Measurements from ENCODE around the gene NLGN1. TPM values are rescaled to one million over a fixed set of nuclear protein-coding genes. Genes with fewer than 3 reads are reported as not detected.

The NLGN1 gene
- total and polyA plus RNA-seq, 9 of the 15 experiments (the other 6 are each of a cell fraction or from before 2014, with no cell fraction given), result under 0.01 to 0.01 TPM; not detected in 7

- Histone ChIP-seq H2AFZ (ENCODE audit: low read depth, low read length) (no peak overlapping the region), H3K36me3 (ENCODE audit: control insufficient read depth, insufficient read depth, low read length) (no peaks in the 10 kb centered on the region), H3K4me2 (ENCODE audit: insufficient read depth, low read length) (no peak overlapping the region), H3K9me3 (replicated peaks; ENCODE audit: control insufficient read depth, insufficient read depth, low read depth, low read length) (no peaks in the 10 kb centered on the region; the same call in 1 of the 2 replicates), H3K27ac (ENCODE audit: extremely low read depth, low read depth, low read length) (no peak overlapping the region), H3K4me1 (replicated peaks in 1 of 2; ENCODE audit: control insufficient read depth in 2 of 2, insufficient read depth in 2 of 2, low read length in 2 of 2) (no peaks in the 10 kb centered on the region), H3K9me1 (ENCODE audit: control insufficient read depth, insufficient read depth, low read length) (no peaks in the 10 kb centered on the region), H3K9ac (ENCODE audit: insufficient read depth in 1 of 2, low read depth in 2 of 2, low read length in 2 of 2) (no peak overlapping the region), H3K79me2 (ENCODE audit: control insufficient read depth, insufficient read depth, low read length) (no peaks in the 10 kb centered on the region), H3K27me3 (ENCODE audit: control insufficient read depth in 2 of 2, insufficient read depth in 2 of 2, low read length in 2 of 2) (no peaks in the 10 kb centered on the region), H3K4me3 (no peak overlapping the region), H4K20me1 (replicated peaks; ENCODE audit: control insufficient read depth, insufficient read depth, low read length) (no peaks in the 10 kb centered on the region)
- no peak for ATAC-seq
- no peak for FAIRE-seq
- WGBS (ENCODE audit: insufficient coverage, low coverage, missing lambda C conversion rate), result 0% methylated on average over 1 of the region's 1 CpG
- no peak for TF ChIP-seq ZNF780A (CRISPR knock-in tag; IDR thresholded peaks at IDR 0.05)
- no peak for TF ChIP-seq GATA2 (CRISPR knock-in tag; IDR thresholded peaks at IDR 0.05)
- no peak for TF ChIP-seq DMBX1 (CRISPR knock-in tag; IDR thresholded peaks at IDR 0.05; ENCODE audit: borderline replicate concordance)
- TF ChIP-seq FUS (optimal IDR thresholded peaks at IDR 0.05; ENCODE audit: low read depth, low read length), result no peak
- no peak for TF ChIP-seq BMI1 (IDR thresholded peaks at IDR 0.05; ENCODE audit: low read length)
- TF ChIP-seq ATF4 (CRISPR knock-in tag; IDR thresholded peaks at IDR 0.05), result no peak
- TF ChIP-seq ZNF79 (CRISPR knock-in tag; IDR thresholded peaks at IDR 0.05; ENCODE audit: low read depth), result no peak
- no peak for TF ChIP-seq NR0B1 (IDR thresholded peaks at IDR 0.05; ENCODE audit: partially characterized antibody)
- TF ChIP-seq CCNT2 (IDR thresholded peaks at IDR 0.05; ENCODE audit: borderline replicate concordance, extremely low read depth, insufficient read length, low read depth, low read length), result no peak
- TF ChIP-seq VEZF1 (CRISPR knock-in tag; IDR thresholded peaks at IDR 0.05), result no peak
- no peak for TF ChIP-seq ZNF76 (CRISPR knock-in tag; IDR thresholded peaks at IDR 0.05; ENCODE audit: borderline replicate concordance)
- TF ChIP-seq, protein P1, sequence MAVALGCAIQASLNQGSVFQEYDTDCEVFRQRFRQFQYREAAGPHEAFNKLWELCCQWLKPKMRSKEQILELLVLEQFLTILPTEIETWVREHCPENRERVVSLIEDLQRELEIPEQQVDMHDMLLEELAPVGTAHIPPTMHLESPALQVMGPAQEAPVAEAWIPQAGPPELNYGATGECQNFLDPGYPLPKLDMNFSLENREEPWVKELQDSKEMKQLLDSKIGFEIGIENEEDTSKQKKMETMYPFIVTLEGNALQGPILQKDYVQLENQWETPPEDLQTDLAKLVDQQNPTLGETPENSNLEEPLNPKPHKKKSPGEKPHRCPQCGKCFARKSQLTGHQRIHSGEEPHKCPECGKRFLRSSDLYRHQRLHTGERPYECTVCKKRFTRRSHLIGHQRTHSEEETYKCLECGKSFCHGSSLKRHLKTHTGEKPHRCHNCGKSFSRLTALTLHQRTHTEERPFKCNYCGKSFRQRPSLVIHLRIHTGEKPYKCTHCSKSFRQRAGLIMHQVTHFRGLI (CRISPR knock-in tag; IDR thresholded peaks at IDR 0.05), result no peak
- no peak for TF ChIP-seq ETS1 (conservative IDR thresholded peaks at IDR 0.05; ENCODE audit: control insufficient read depth, low read depth, low read length)
- no peak for TF ChIP-seq HDAC1 (IDR thresholded peaks at IDR 0.05)
- no peak for DNase-seq (ENCODE audit: extremely low read depth in 1 of 4, low spot score in 3 of 4)
- intact Hi-C loops (cut with micrococcal nuclease) (no loop called here), in situ Hi-C loops (cut with MboI) (no loop called here)
- ChIA-PET CTCF (ENCODE audit: low intra/inter-chr PET ratio) (no interaction called here), POLR2A (no interaction called here)
- BruUV-seq (replicated peaks), result no TSS peak
Measured at GRCh38 chr3:173750591-173750990, 353.0 kb downstream of the NLGN1 start.
